ENCODE data around the gene MGAT3. TPM values are rescaled to one million over a fixed set of nuclear protein-coding genes. Genes with fewer than 3 reads are reported as not detected.

The MGAT3 gene
- total and polyA plus RNA-seq, 9 donors: 0.91 to 5.9 (median 2.1) TPM

GRCh38 chr22:39468487-39469325 lies 11.9 kb downstream of the MGAT3 start:
- WGBS, 3 donors: 94 to 95% (median 94%) methylated on average over 18 of the region's 18 CpGs
- H3K9me3 ChIP-seq: no peaks in the 10 kb centered on the region
- peaks cover 19% of the 10 kb centered on the region for H3K4me1 ChIP-seq (ENCODE audit: insufficient read depth)
- no peaks in the 10 kb centered on the region for H3K27me3 ChIP-seq
- TF ChIP-seq CTCF (IDR thresholded peaks at IDR 0.05) (no peak), POLR2A (IDR thresholded peaks at IDR 0.05) (no peak), EP300 (IDR thresholded peaks at IDR 0.05) (no peak)
- no peak overlapping the region for H3K27ac ChIP-seq
- DNase-seq: no peak
- no peak overlapping the region for H3K4me3 ChIP-seq
- intact Hi-C loops (cut with DNase I): no loop called here
- H3K36me3 ChIP-seq: no peaks in the 10 kb centered on the region

GRCh38 chr22:39469326-39469680 lies 12.5 kb downstream of the MGAT3 start:
- no peak for DNase-seq
- TF ChIP-seq EP300 (IDR thresholded peaks at IDR 0.05) (no peak), CTCF (IDR thresholded peaks at IDR 0.05) (no peak), POLR2A (IDR thresholded peaks at IDR 0.05) (no peak)

GRCh38 chr22:39469681-39470450 lies 13.1 kb downstream of the MGAT3 start:
- H3K9me3 ChIP-seq: no peaks in the 10 kb centered on the region
- TF ChIP-seq EP300 (IDR thresholded peaks at IDR 0.05) (no peak), POLR2A (IDR thresholded peaks at IDR 0.05) (no peak), CTCF (IDR thresholded peaks at IDR 0.05) (no peak)
- no peaks in the 10 kb centered on the region for H3K36me3 ChIP-seq
- intact Hi-C loops (cut with DNase I): no loop called here
- no peaks in the 10 kb centered on the region for H3K27me3 ChIP-seq
- DNase-seq: no peak
- H3K27ac ChIP-seq: no peak overlapping the region
- H3K4me3 ChIP-seq: no peak overlapping the region
- peaks cover 19% of the 10 kb centered on the region for H3K4me1 ChIP-seq (ENCODE audit: insufficient read depth)
- 83 to 85% (median 84%) methylated on average over 26 of the region's 26 CpGs for WGBS, 3 donors

More at GRCh38 chr22:39469326-39469680, 12.5 kb downstream of the MGAT3 start:
- Histone ChIP-seq H3K4me1 (ENCODE audit: insufficient read depth) (peaks cover 19% of the 10 kb centered on the region), H3K27me3 (no peaks in the 10 kb centered on the region), H3K4me3 (no peak overlapping the region), H3K27ac (no peak overlapping the region), H3K9me3 (no peaks in the 10 kb centered on the region), H3K36me3 (no peaks in the 10 kb centered on the region)
- WGBS, 3 donors: 84 to 96% (median 93%) methylated on average over 6 of the region's 6 CpGs
- intact Hi-C loops (cut with DNase I): no loop called here

GRCh38 chr22:39470451-39471291 lies 13.9 kb downstream of the MGAT3 start:
- no peak for DNase-seq
- peaks cover 19% of the 10 kb centered on the region for H3K4me1 ChIP-seq (ENCODE audit: insufficient read depth)
- no peaks in the 10 kb centered on the region for H3K36me3 ChIP-seq
- no peaks in the 10 kb centered on the region for H3K9me3 ChIP-seq
- H3K27me3 ChIP-seq: no peaks in the 10 kb centered on the region
- TF ChIP-seq CTCF (IDR thresholded peaks at IDR 0.05) (no peak), POLR2A (IDR thresholded peaks at IDR 0.05) (no peak), EP300 (IDR thresholded peaks at IDR 0.05) (no peak)
- intact Hi-C loops (cut with DNase I): no loop called here
- no peak overlapping the region for H3K27ac ChIP-seq
- 60 to 70% (median 61%) methylated on average over 16 of the region's 16 CpGs for WGBS, 3 donors
- no peak overlapping the region for H3K4me3 ChIP-seq
